ENCODE data around the gene CMTM1.

DNA sequence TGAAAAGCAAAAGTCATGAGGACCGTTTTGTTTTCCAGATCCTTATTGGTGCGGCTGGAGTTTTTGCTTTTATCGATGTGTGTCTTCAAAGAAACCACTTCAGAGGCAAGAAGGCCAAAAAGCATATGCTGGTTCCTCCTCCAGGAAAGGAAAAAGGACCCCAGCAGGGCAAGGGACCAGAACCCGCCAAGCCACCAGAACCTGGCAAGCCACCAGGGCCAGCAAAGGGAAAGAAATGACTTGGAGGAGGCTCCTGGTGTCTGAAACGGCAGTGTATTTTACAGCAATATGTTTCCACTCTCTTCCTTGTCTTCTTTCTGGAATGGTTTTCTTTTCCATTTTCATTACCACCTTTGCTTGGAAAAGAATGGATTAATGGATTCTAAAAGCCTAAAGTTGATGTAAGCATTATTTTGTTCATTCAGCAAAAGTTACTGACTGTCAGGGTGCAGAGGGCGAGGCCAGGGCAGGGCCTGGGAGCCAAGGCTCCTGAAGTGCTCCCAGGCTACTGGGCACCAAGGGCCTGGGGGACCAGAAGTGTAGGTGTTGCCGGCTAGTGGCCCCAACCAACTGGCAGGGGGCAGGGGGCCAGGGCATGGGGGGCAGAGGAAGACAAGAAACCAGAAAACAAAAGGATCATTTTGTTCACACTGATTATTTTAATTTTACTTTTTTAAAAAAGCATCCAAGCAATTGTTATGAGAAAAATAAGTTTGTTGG, 21.8 kb downstream of the CMTM1 start:
- TF ChIP-seq POLR2A (IDR thresholded peaks at IDR 0.05): no peak
- TF ChIP-seq, protein P1, sequence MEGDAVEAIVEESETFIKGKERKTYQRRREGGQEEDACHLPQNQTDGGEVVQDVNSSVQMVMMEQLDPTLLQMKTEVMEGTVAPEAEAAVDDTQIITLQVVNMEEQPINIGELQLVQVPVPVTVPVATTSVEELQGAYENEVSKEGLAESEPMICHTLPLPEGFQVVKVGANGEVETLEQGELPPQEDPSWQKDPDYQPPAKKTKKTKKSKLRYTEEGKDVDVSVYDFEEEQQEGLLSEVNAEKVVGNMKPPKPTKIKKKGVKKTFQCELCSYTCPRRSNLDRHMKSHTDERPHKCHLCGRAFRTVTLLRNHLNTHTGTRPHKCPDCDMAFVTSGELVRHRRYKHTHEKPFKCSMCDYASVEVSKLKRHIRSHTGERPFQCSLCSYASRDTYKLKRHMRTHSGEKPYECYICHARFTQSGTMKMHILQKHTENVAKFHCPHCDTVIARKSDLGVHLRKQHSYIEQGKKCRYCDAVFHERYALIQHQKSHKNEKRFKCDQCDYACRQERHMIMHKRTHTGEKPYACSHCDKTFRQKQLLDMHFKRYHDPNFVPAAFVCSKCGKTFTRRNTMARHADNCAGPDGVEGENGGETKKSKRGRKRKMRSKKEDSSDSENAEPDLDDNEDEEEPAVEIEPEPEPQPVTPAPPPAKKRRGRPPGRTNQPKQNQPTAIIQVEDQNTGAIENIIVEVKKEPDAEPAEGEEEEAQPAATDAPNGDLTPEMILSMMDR (IDR thresholded peaks at IDR 0.05): no peak
